ENCODE data around the gene TENM3.
"Not testable (repeated sequence)": the region's sequence is repeated elsewhere in the genome, so short reads cannot be mapped to it uniquely, and the experiment has no call there.

Gene TENM3

GRCh38 chr4:182243204-182243603 is at the start of gene TENM3:
Gene TENM3 (plus strand): TSS chr4:182243402. CDS start chr4:182324021, 80,619 bp downstream.
- not testable (repeated sequence) for DNase-seq

GRCh38 chr4:182194091-182194824 is 48.9 kb upstream of the TENM3 start:
- no peak for DNase-seq

GRCh38 chr4:182197611-182198010 is 45.6 kb upstream of the TENM3 start:
- DNase-seq, result no peak

- DNase-seq, result no peak
Measured at GRCh38 chr4:182201871-182202270, 41.3 kb upstream of the TENM3 start.

- no peak for DNase-seq
Measured at GRCh38 chr4:182202650-182203049, 40.6 kb upstream of the TENM3 start.

GRCh38 chr4:182203872-182204411 is 39.3 kb upstream of the TENM3 start:
- DNase-seq, result no peak

GRCh38 chr4:182205306-182205705 is 37.9 kb upstream of the TENM3 start:
- DNase-seq, result no peak

- no peak for DNase-seq
Measured at GRCh38 chr4:182206266-182206665, 36.9 kb upstream of the TENM3 start.

GRCh38 chr4:182206916-182207315 is 36.3 kb upstream of the TENM3 start:
- no peak for DNase-seq

- DNase-seq, result no peak
Measured at GRCh38 chr4:182207830-182208396, 35.3 kb upstream of the TENM3 start.

GRCh38 chr4:182208526-182209050 is 34.6 kb upstream of the TENM3 start:
- DNase-seq, result no peak

GRCh38 chr4:182212211-182212761 is 30.9 kb upstream of the TENM3 start:
- DNase-seq, result peak; percentile 26

- DNase-seq, result no peak
Measured at GRCh38 chr4:182213004-182213403, 30.2 kb upstream of the TENM3 start.

GRCh38 chr4:182215148-182215547 is 28.1 kb upstream of the TENM3 start:
- DNase-seq, result no peak

- DNase-seq, result no peak
Measured at GRCh38 chr4:182216005-182216404, 27.2 kb upstream of the TENM3 start.

GRCh38 chr4:182219411-182220056 is 23.7 kb upstream of the TENM3 start:
- no peak for DNase-seq

- no peak for DNase-seq
Measured at GRCh38 chr4:182221987-182222386, 21.2 kb upstream of the TENM3 start.

GRCh38 chr4:182222766-182223165 is 20.4 kb upstream of the TENM3 start:
- DNase-seq, result no peak

GRCh38 chr4:182223708-182224107 is 19.5 kb upstream of the TENM3 start:
- DNase-seq, result no peak

- no peak for DNase-seq
Measured at GRCh38 chr4:182224192-182224850, 18.9 kb upstream of the TENM3 start.

GRCh38 chr4:182225257-182225852 is 17.8 kb upstream of the TENM3 start:
- DNase-seq, result no peak

GRCh38 chr4:182227611-182228010 is 15.6 kb upstream of the TENM3 start:
- DNase-seq, result no peak

Data from NCI-H1436 treated with DMSO at 0.1 percent for 48 hours (cell line).